HG02763 (cell line): ENCODE measurements around the gene TMEM121B.
"Not testable (repeated sequence)": the region's sequence is repeated elsewhere in the genome, so short reads cannot be mapped to it uniquely, and the experiment has no call there.

Experiments
- ATAC-seq: cut with Tn5 transposase; IDR thresholded peaks from one replicate; pipeline ENCODE4 v1.9.1; 2021; ENCODE audit warnings: mild to moderate bottlenecking, moderate library complexity; ENCODE audit not compliant: unreplicated experiment

The TMEM121B gene

DNA sequence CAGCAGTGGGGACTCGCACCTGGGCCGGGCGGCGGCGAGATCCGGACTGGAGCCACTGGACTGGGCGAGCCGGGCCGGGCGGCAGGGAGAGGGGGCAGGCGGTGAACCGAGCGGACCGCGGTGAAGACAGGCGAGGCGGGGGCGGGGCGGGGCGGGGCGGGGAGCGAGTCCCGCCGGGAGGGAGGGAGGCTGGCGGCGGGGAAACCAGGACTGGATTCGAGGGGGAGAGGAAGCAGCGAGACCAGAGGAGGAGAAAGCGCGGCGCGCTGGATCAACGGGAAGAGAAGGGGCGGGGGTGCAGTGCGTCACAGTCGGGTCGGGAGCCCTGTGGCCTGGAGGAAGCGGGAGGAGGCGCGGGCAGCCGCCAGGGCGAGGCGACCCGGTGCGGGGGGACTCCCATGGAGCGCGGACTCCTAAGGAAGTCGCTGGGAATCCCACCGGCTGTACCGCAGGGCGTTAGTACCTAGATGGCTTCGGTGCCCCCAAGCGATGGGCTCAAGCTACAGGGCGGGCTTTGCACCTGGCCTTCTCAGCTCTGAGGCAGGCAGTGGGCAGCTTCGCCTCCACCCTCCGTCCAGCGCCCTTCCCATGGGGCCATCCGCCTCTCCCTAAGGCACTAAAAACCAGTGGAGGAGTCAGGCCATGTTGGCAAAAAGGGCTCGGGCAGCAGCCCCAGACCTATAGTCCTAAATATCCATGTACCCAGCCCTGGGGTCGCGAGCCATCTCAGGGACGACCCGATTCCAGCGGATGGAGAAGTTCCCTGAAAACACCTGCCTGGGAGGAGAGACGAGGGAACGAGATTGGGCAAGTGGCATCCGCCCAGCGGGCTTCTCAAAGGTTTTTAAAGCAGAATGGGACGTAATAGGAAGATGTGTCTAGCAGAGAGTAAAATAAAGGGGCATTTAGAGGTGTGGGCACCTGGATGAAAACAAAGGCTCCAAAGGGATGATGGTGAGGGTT is at the start of gene TMEM121B:
TSS of gene TMEM121B (minus strand) at position 128 of the 963 bp plus-strand sequence. CDS start 233 bp downstream, outside the sequence.
- no peak for ATAC-seq

DNA sequence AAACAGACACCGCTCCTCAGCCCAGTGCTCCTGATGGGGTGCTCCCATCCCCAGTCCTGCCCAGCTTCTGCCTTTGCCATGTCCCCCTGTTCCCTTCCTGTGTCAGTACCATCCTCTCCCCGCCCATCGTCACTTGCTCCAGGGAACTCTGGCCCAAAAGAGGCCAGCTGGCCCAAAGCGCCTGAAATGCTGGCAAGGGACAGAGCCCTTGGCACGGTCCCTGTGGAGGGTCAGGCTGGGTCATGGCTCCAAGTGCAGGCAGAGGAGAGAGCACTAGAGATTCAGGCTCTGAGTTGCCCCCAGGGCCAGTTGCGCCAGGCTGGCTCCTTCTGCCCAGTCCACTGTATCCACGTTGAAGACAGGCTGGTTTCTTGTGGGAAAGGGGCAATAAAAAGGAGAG is 46.3 kb upstream of the TMEM121B start:
- no peak for ATAC-seq

GRCh38 chr22:17164392-17165024 is 43.3 kb upstream of the TMEM121B start:
- no peak for ATAC-seq

DNA sequence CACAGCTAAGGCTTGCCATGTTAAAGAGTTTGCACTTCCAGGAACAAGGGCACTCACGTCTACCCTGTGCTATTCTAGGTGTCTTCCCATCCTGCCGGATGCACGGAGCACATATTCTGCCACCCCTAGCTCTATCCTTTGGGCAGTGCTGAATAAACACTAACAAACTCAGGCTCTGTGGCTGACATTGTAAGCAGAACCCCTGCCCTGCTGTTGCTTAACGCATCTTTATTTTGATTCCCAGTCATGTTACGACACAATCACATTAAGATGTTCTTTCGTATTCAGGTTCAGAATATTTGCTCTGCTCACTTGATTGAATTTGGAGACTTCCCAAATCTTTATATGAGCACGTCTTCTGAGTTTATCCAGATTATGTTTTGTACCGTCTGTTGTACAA is 41.6 kb upstream of the TMEM121B start:
- no peak for ATAC-seq

DNA sequence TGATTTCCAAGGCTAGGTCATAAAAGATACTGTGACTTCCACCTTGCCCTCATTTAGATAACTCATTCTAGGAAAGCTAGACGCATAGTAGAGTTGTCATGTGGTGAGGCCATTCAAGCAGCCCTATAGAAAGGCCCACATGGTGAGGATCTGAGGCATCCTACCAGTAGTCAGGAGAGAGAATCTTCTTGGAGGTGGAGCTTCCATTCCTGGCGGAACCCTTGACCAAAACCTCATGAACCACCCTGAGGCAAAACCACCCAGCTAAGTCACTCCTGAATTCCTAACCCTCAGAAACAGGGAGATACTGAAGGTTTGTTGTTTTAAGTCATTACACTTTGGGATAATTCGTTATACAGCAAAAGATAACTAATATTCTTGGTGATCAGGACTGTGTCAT is 40.8 kb upstream of the TMEM121B start:
- ATAC-seq, result no peak

- ATAC-seq, result peak; percentile 24
Measured at GRCh38 chr22:17159504-17159951, 38.4 kb upstream of the TMEM121B start.

GRCh38 chr22:17158568-17159503 is 37.7 kb upstream of the TMEM121B start, which contains the start of gene HDHD5:
Gene HDHD5, minus strand, starts transcription at chr22:17159277. Its CDS starts 26 bp downstream, at chr22:17159251.
- peak; percentile 77 for ATAC-seq

GRCh38 chr22:17158176-17158567 is 37.0 kb upstream of the TMEM121B start:
- no peak for ATAC-seq

GRCh38 chr22:17157714-17158113 is 36.6 kb upstream of the TMEM121B start:
- no peak for ATAC-seq

- no peak for ATAC-seq
Measured at GRCh38 chr22:17155941-17156340, 34.8 kb upstream of the TMEM121B start.

GRCh38 chr22:17152971-17153370 is 31.8 kb upstream of the TMEM121B start:
- no peak for ATAC-seq

DNA sequence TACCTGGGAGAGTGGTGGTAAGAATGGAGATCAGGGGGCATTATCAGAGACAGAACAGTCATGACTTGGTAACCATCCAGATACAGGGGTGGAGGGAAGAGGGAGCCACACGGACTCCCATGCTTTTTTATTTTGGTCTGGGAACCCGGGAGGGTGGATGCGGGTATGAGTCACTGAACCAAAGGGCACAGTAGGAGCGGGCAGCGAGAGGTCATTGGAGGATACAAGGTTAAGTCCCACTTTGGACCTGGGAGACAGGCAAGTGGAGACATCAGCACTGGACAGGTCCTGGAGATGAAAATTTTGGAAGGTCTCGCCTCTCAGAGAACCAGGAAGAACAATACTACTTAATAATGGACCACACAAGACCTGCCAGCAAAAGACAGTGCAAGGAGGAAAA is 31.2 kb upstream of the TMEM121B start:
- no peak for ATAC-seq

- ATAC-seq, result no peak
Measured at GRCh38 chr22:17149076-17149815, 28.1 kb upstream of the TMEM121B start.

DNA sequence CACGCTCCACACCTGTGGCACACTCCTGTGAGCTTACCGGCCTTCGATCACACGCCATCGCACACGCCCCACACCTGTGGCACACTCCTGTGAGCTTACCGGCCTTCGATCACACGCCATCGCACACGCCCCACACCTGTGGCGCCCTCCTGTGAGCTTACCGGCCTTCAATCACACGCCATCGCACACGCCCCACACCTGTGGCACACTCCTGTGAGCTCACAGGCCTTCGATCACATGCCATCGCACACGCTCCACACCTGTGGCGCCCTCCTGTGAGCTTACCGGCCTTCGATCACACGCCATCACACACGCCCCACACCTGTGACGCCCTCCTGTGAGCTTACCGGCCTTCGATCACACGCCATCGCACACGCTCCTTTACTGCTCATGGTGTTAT is 26.3 kb upstream of the TMEM121B start:
- not testable (repeated sequence) for ATAC-seq

DNA sequence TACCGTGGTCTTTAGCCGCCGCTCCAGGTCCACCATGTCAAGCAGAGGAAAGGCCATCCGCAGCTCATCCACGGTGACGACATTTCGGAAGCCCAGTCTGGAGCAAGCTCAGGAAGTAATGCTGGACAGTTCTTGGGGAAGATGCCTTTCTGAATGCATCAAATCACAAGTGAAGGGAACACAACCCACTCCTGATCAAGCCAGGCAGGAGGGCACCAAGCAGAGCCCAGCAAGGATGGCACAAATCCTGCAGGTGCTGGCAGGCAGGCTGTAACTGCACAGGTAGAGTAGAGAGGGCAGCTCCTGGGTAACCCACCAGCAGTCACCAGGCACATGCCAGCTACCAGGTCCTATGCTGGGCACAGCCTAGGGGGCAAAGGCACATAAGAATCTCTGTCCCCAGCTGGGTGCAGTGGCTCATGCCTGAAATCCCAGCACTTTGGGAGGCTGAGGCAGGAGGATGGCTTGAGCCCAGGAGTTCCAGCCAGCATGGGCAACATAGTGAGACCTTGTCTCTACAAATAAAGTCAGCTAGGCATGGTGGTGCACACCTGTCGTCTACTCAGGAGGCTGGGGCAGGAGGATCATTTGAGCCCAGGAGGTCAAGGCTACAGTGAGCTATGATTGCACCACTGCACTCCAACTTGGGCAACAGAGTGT is 24.0 kb upstream of the TMEM121B start:
- no peak for ATAC-seq

DNA sequence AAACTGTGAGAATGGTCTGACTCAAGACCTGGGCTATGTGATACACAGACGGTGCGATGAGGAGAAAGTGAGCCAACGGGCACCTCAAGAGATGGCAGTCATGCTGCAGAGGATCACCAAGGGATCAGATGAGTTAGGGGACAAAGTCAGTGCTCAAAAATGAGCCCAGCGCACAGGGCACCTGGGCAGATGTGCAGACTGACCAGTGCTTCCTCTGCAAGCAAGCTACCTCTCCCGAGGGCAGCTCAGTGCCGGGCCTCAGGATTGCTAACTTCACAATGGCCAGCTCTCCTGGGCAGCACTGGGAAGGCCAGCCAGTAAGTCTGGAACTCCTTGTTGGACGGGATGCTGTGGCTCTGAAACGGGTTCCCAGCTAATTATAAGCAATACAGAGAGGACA is 22.7 kb upstream of the TMEM121B start:
- ATAC-seq, result no peak

GRCh38 chr22:17143101-17143500 is 21.9 kb upstream of the TMEM121B start:
- no peak for ATAC-seq

- no peak for ATAC-seq
Measured at GRCh38 chr22:17140826-17141766, 19.9 kb upstream of the TMEM121B start.
